Measurements from ENCODE around the gene LILRB4.
A peak's percentile ranks its signal among the peaks of the same experiment; 100 is the strongest.
"Not testable (repeated sequence)": the region's sequence is repeated elsewhere in the genome, so short reads cannot be mapped to it uniquely, and the experiment has no call there.

The LILRB4 gene

GRCh38 chr19:54670576-54671357 is 8.0 kb downstream of the LILRB4 start:
- no peak overlapping the region for H3K4me3 ChIP-seq (ENCODE audit: low read length)
- no peak for DNase-seq (ENCODE audit: low read depth)
- peaks cover 13% of the 10 kb centered on the region for H3K27me3 ChIP-seq (replicated peaks; ENCODE audit: control insufficient read depth, insufficient read depth, low read length)
- H3K36me3 ChIP-seq (ENCODE audit: control insufficient read depth, insufficient read depth, low read length, severe bottlenecking) = no peaks in the 10 kb centered on the region
- no peaks in the 10 kb centered on the region for H3K4me1 ChIP-seq (ENCODE audit: control insufficient read depth, insufficient read depth, low read length)
- no peak overlapping the region for H3K9ac ChIP-seq (ENCODE audit: low read length)
- H3K9me3 ChIP-seq (ENCODE audit: control insufficient read depth, low read length) = no peaks in the 10 kb centered on the region

- DNase-seq (ENCODE audit: low read depth) = no peak
- H3K9me3 ChIP-seq (ENCODE audit: control insufficient read depth, low read length) = no peaks in the 10 kb centered on the region
- H3K36me3 ChIP-seq (ENCODE audit: control insufficient read depth, insufficient read depth, low read length, severe bottlenecking) = no peaks in the 10 kb centered on the region
- no peak overlapping the region for H3K9ac ChIP-seq (ENCODE audit: low read length)
- peaks cover 13% of the 10 kb centered on the region for H3K27me3 ChIP-seq (replicated peaks; ENCODE audit: control insufficient read depth, insufficient read depth, low read length)
- no peaks in the 10 kb centered on the region for H3K4me1 ChIP-seq (ENCODE audit: control insufficient read depth, insufficient read depth, low read length)
- H3K4me3 ChIP-seq (ENCODE audit: low read length) = no peak overlapping the region
Observed at GRCh38 chr19:54673222-54673621, 10.4 kb downstream of the LILRB4 start.

- Histone ChIP-seq H3K27me3 (replicated peaks; ENCODE audit: control insufficient read depth, insufficient read depth, low read length) (peaks cover 13% of the 10 kb centered on the region), H3K4me3 (ENCODE audit: low read length) (no peak overlapping the region), H3K4me1 (ENCODE audit: control insufficient read depth, insufficient read depth, low read length) (no peaks in the 10 kb centered on the region), H3K9ac (ENCODE audit: low read length) (no peak overlapping the region), H3K9me3 (ENCODE audit: control insufficient read depth, low read length) (no peaks in the 10 kb centered on the region), H3K36me3 (ENCODE audit: control insufficient read depth, insufficient read depth, low read length, severe bottlenecking) (no peaks in the 10 kb centered on the region)
- peak; percentile 53 for DNase-seq (ENCODE audit: low read depth)
Observed at GRCh38 chr19:54674021-54674617, 11.3 kb downstream of the LILRB4 start.

GRCh38 chr19:54676210-54676834 is 13.5 kb downstream of the LILRB4 start:
- H3K9me3 ChIP-seq (ENCODE audit: control insufficient read depth, low read length); H3K4me3 ChIP-seq (ENCODE audit: low read length); H3K9ac ChIP-seq (ENCODE audit: low read length); H3K27me3 ChIP-seq (replicated peaks; ENCODE audit: control insufficient read depth, insufficient read depth, low read length); H3K36me3 ChIP-seq (ENCODE audit: control insufficient read depth, insufficient read depth, low read length, severe bottlenecking); H3K4me1 ChIP-seq (ENCODE audit: control insufficient read depth, insufficient read depth, low read length): not testable (repeated sequence)
- DNase-seq (ENCODE audit: low read depth) = peak; percentile 74

GRCh38 chr19:54677217-54677616 is 14.4 kb downstream of the LILRB4 start:
- Histone ChIP-seq H3K27me3 (replicated peaks; ENCODE audit: control insufficient read depth, insufficient read depth, low read length) (peaks cover 2% of the 10 kb centered on the region), H3K4me3 (ENCODE audit: low read length) (no peak overlapping the region), H3K36me3 (ENCODE audit: control insufficient read depth, insufficient read depth, low read length, severe bottlenecking) (no peaks in the 10 kb centered on the region), H3K9me3 (ENCODE audit: control insufficient read depth, low read length) (no peaks in the 10 kb centered on the region), H3K4me1 (ENCODE audit: control insufficient read depth, insufficient read depth, low read length) (no peaks in the 10 kb centered on the region), H3K9ac (ENCODE audit: low read length) (no peak overlapping the region)
- no peak for DNase-seq (ENCODE audit: low read depth)

- not testable (repeated sequence) for H3K4me3 ChIP-seq (ENCODE audit: low read length); H3K9me3 ChIP-seq (ENCODE audit: control insufficient read depth, low read length); H3K27me3 ChIP-seq (replicated peaks; ENCODE audit: control insufficient read depth, insufficient read depth, low read length); H3K36me3 ChIP-seq (ENCODE audit: control insufficient read depth, insufficient read depth, low read length, severe bottlenecking); H3K4me1 ChIP-seq (ENCODE audit: control insufficient read depth, insufficient read depth, low read length); DNase-seq (ENCODE audit: low read depth); H3K9ac ChIP-seq (ENCODE audit: low read length)
Observed at GRCh38 chr19:54681596-54681995, 18.8 kb downstream of the LILRB4 start.

GRCh38 chr19:54682306-54682856 is 19.6 kb downstream of the LILRB4 start:
- no peaks in the 10 kb centered on the region for H3K9me3 ChIP-seq (ENCODE audit: control insufficient read depth, low read length)
- no peak overlapping the region for H3K4me3 ChIP-seq (ENCODE audit: low read length)
- H3K36me3 ChIP-seq (ENCODE audit: control insufficient read depth, insufficient read depth, low read length, severe bottlenecking) = no peaks in the 10 kb centered on the region
- no peaks in the 10 kb centered on the region for H3K27me3 ChIP-seq (replicated peaks; ENCODE audit: control insufficient read depth, insufficient read depth, low read length)
- no peak for DNase-seq (ENCODE audit: low read depth)
- H3K9ac ChIP-seq (ENCODE audit: low read length) = no peak overlapping the region
- no peaks in the 10 kb centered on the region for H3K4me1 ChIP-seq (ENCODE audit: control insufficient read depth, insufficient read depth, low read length)

GRCh38 chr19:54684527-54684926 is 21.7 kb downstream of the LILRB4 start:
- H3K4me1 ChIP-seq (ENCODE audit: control insufficient read depth, insufficient read depth, low read length) = no peaks in the 10 kb centered on the region
- no peaks in the 10 kb centered on the region for H3K27me3 ChIP-seq (replicated peaks; ENCODE audit: control insufficient read depth, insufficient read depth, low read length)
- no peak overlapping the region for H3K4me3 ChIP-seq (ENCODE audit: low read length)
- H3K9me3 ChIP-seq (ENCODE audit: control insufficient read depth, low read length) = no peaks in the 10 kb centered on the region
- DNase-seq (ENCODE audit: low read depth) = peak; percentile 8
- no peaks in the 10 kb centered on the region for H3K36me3 ChIP-seq (ENCODE audit: control insufficient read depth, insufficient read depth, low read length, severe bottlenecking)
- no peak overlapping the region for H3K9ac ChIP-seq (ENCODE audit: low read length)

GRCh38 chr19:54691582-54692297 is 29.0 kb downstream of the LILRB4 start:
- no peak overlapping the region for H3K4me3 ChIP-seq (ENCODE audit: low read length)
- no peaks in the 10 kb centered on the region for H3K36me3 ChIP-seq (ENCODE audit: control insufficient read depth, insufficient read depth, low read length, severe bottlenecking)
- no peak for DNase-seq (ENCODE audit: low read depth)
- no peak overlapping the region for H3K9ac ChIP-seq (ENCODE audit: low read length)
- no peaks in the 10 kb centered on the region for H3K9me3 ChIP-seq (ENCODE audit: control insufficient read depth, low read length)
- H3K27me3 ChIP-seq (replicated peaks; ENCODE audit: control insufficient read depth, insufficient read depth, low read length) = no peaks in the 10 kb centered on the region
- H3K4me1 ChIP-seq (ENCODE audit: control insufficient read depth, insufficient read depth, low read length) = no peaks in the 10 kb centered on the region

GRCh38 chr19:54692298-54692615 is 29.5 kb downstream of the LILRB4 start:
- Histone ChIP-seq H3K27me3 (replicated peaks; ENCODE audit: control insufficient read depth, insufficient read depth, low read length) (no peaks in the 10 kb centered on the region), H3K9me3 (ENCODE audit: control insufficient read depth, low read length) (no peaks in the 10 kb centered on the region), H3K36me3 (ENCODE audit: control insufficient read depth, insufficient read depth, low read length, severe bottlenecking) (no peaks in the 10 kb centered on the region), H3K4me3 (ENCODE audit: low read length) (no peak overlapping the region), H3K4me1 (ENCODE audit: control insufficient read depth, insufficient read depth, low read length) (no peaks in the 10 kb centered on the region), H3K9ac (ENCODE audit: low read length) (no peak overlapping the region)
- no peak for DNase-seq (ENCODE audit: low read depth)

GRCh38 chr19:54694648-54695047 is 31.9 kb downstream of the LILRB4 start:
- no peaks in the 10 kb centered on the region for H3K36me3 ChIP-seq (ENCODE audit: control insufficient read depth, insufficient read depth, low read length, severe bottlenecking)
- no peak overlapping the region for H3K4me3 ChIP-seq (ENCODE audit: low read length)
- DNase-seq (ENCODE audit: low read depth) = no peak
- H3K27me3 ChIP-seq (replicated peaks; ENCODE audit: control insufficient read depth, insufficient read depth, low read length) = no peaks in the 10 kb centered on the region
- H3K9ac ChIP-seq (ENCODE audit: low read length) = no peak overlapping the region
- H3K9me3 ChIP-seq (ENCODE audit: control insufficient read depth, low read length) = no peaks in the 10 kb centered on the region
- no peaks in the 10 kb centered on the region for H3K4me1 ChIP-seq (ENCODE audit: control insufficient read depth, insufficient read depth, low read length)

Measured in adipocyte (in vitro differentiated cells).